GM19324 (cell line): ENCODE measurements around the gene PFKL.

Experiments used
- ATAC-seq: cut with Tn5 transposase; IDR thresholded peaks from one replicate; pipeline ENCODE4 v1.9.1; 2021; ENCODE audit warnings: mild to moderate bottlenecking, moderate library complexity; ENCODE audit not compliant: unreplicated experiment, low FRiP score

The PFKL gene

GRCh38 chr21:44374601-44375280, 74.9 kb downstream of the PFKL start:
- ATAC-seq: no peak

GRCh38 chr21:44375281-44375651, 75.4 kb downstream of the PFKL start:
- no peak for ATAC-seq

- no peak for ATAC-seq
Observed at GRCh38 chr21:44375761-44376241, 75.9 kb downstream of the PFKL start.

GRCh38 chr21:44376606-44377005, 76.8 kb downstream of the PFKL start:
- ATAC-seq: no peak
